HEK293 (cell line): Measurements from ENCODE around the gene PPP5C.
A peak's percentile ranks its signal among the peaks of the same experiment; 100 is the strongest.

Source experiments
- CTCF ChIA-PET: fragments of 350-600 bp; formaldehyde crosslinking; extraction: SDS; loops from one replicate; lab custom pipeline; 2021; ENCODE audit warnings: antibody characterized with exemption; lab: Yijun Ruan, JAX
- POLR2A ChIA-PET: fragments of 300-600 bp; formaldehyde crosslinking; extraction: SDS; loops from one replicate; lab custom pipeline; 2020; ENCODE audit warnings: antibody characterized with exemption, inconsistent platforms; lab: Yijun Ruan, JAX
- H3K27ac ChIP-seq: fragments of 200-500 bp; sonication (Bioruptor generic); 2 replicates; pipeline ENCODE4 v1.5.1; 2014; ENCODE audit warnings: low read depth, low read length, control low read depth, inconsistent platforms; ENCODE audit errors: extremely low read depth
- H3K36me3 ChIP-seq, 2 experiments: fragments of 200-500 bp in 1 of 2; sonication (Bioruptor generic) in 1 of 2; 1 replicate in 1 of 2; 2 replicates in 1 of 2; pipeline ENCODE4 v1.5.1; 2014 to 2017; ENCODE audit warnings: inconsistent platforms in 2 of 2, low read length in 2 of 2; ENCODE audit not compliant: control insufficient read depth in 2 of 2, insufficient read depth in 1 of 2
- H3K4me1 ChIP-seq: fragments of 200-500 bp; sonication (Bioruptor generic); 2 replicates; pipeline ENCODE4 v1.5.1; 2014; ENCODE audit warnings: mild to moderate bottlenecking, low read length, inconsistent platforms; ENCODE audit not compliant: control insufficient read depth, insufficient read depth
- H3K4me3 ChIP-seq: 2 replicates; pipeline ENCODE4 v1.5.1; 2011; ENCODE audit warnings: low read depth, mild to moderate bottlenecking, control low read depth, low read length, moderate library complexity
- H3K9me3 ChIP-seq: fragments of 200-500 bp; sonication (Bioruptor generic); 2 replicates; pipeline ENCODE4 v1.5.1; 2014; ENCODE audit warnings: low read depth, low read length, inconsistent platforms; ENCODE audit not compliant: control insufficient read depth, insufficient read depth
- CTCF ChIP-seq: fragments of 450-650 bp; formaldehyde crosslinking; IDR thresholded peaks from 2 replicates; pipeline ENCODE4 v1.5.1; 2016; ENCODE audit warnings: missing biosample characterization, missing genetic modification characterization
- GLI4 ChIP-seq: fragments of 450-650 bp; formaldehyde crosslinking; IDR thresholded peaks from 2 replicates; pipeline ENCODE4 v1.5.1; 2016; ENCODE audit warnings: missing biosample characterization, missing genetic modification characterization
- MYNN ChIP-seq: fragments of 450-650 bp; formaldehyde crosslinking; IDR thresholded peaks from 2 replicates; pipeline ENCODE4 v1.5.1; 2016; ENCODE audit warnings: missing biosample characterization, missing genetic modification characterization, borderline replicate concordance
- RBAK ChIP-seq: fragments of 450-650 bp; formaldehyde crosslinking; IDR thresholded peaks from 2 replicates; pipeline ENCODE4 v1.5.1; 2016; ENCODE audit warnings: missing biosample characterization, missing genetic modification characterization
- SALL2 ChIP-seq: fragments of 450-650 bp; formaldehyde crosslinking; IDR thresholded peaks from 2 replicates; pipeline ENCODE4 v1.5.0; 2017; ENCODE audit warnings: missing biosample characterization, mild to moderate bottlenecking, missing genetic modification characterization, borderline replicate concordance
- SP2 ChIP-seq: fragments of 450-650 bp; formaldehyde crosslinking; IDR thresholded peaks from 2 replicates; pipeline ENCODE4 v1.5.1; 2016; ENCODE audit warnings: missing biosample characterization, missing genetic modification characterization
- ZBTB17 ChIP-seq: fragments of 450-650 bp; formaldehyde crosslinking; IDR thresholded peaks from 2 replicates; pipeline ENCODE4 v1.5.1; 2016; ENCODE audit warnings: missing biosample characterization, missing genetic modification characterization
- ZBTB21 ChIP-seq: fragments of 450-650 bp; formaldehyde crosslinking; IDR thresholded peaks from 2 replicates; pipeline ENCODE4 v1.5.1; 2017; ENCODE audit warnings: missing biosample characterization, missing genetic modification characterization
- ZBTB44 ChIP-seq: fragments of 450-650 bp; IDR thresholded peaks from 2 replicates; pipeline ENCODE4 v1.5.1; 2018; ENCODE audit warnings: missing biosample characterization, mild to moderate bottlenecking, missing genetic modification characterization
- ZNF112 ChIP-seq: fragments of 450-650 bp; formaldehyde crosslinking; IDR thresholded peaks from 2 replicates; pipeline ENCODE4 v1.5.0; 2017; ENCODE audit warnings: missing biosample characterization, missing genetic modification characterization
- ZNF132 ChIP-seq: fragments of 450-650 bp; formaldehyde crosslinking; IDR thresholded peaks from 2 replicates; pipeline ENCODE4 v1.5.1; 2017; ENCODE audit warnings: missing biosample characterization, missing genetic modification characterization, borderline replicate concordance
- ZNF138 ChIP-seq: fragments of 450-650 bp; formaldehyde crosslinking; IDR thresholded peaks from 2 replicates; pipeline ENCODE4 v1.5.1; 2016; ENCODE audit warnings: missing biosample characterization, missing genetic modification characterization, borderline replicate concordance
- ZNF202 ChIP-seq: fragments of 450-650 bp; formaldehyde crosslinking; IDR thresholded peaks from 2 replicates; pipeline ENCODE4 v1.5.1; 2016; ENCODE audit warnings: missing biosample characterization, missing genetic modification characterization, borderline replicate concordance
- ZNF248 ChIP-seq: fragments of 450-650 bp; formaldehyde crosslinking; IDR thresholded peaks from 2 replicates; pipeline ENCODE4 v1.5.1; 2017; ENCODE audit warnings: missing biosample characterization, missing genetic modification characterization
- ZNF274 ChIP-seq, 2 experiments: fragments of 200-500 bp in 1 of 2; fragments of 450-650 bp in 1 of 2; sonication (Bioruptor generic) in 1 of 2; formaldehyde crosslinking in 1 of 2; IDR thresholded peaks; 2 replicates each; pipeline versions ENCODE4 v1.5.1 to v1.6.1; 2014 to 2016; ENCODE audit warnings: borderline replicate concordance in 1 of 2, inconsistent platforms in 1 of 2, low read length in 1 of 2, missing biosample characterization in 1 of 2, missing genetic modification characterization in 1 of 2
- ZNF311 ChIP-seq: fragments of 450-650 bp; formaldehyde crosslinking; IDR thresholded peaks from 2 replicates; pipeline ENCODE4 v1.5.1; 2017; ENCODE audit warnings: missing biosample characterization, missing genetic modification characterization, borderline replicate concordance
- ZNF366 ChIP-seq: fragments of 450-650 bp; formaldehyde crosslinking; conservative IDR thresholded peaks from 2 replicates; pipeline ENCODE4 v1.5.1; 2016; ENCODE audit warnings: missing biosample characterization, missing genetic modification characterization
- ZNF521 ChIP-seq: fragments of 450-650 bp; formaldehyde crosslinking; IDR thresholded peaks from 2 replicates; pipeline ENCODE4 v1.5.1; 2017; ENCODE audit warnings: missing biosample characterization, mild to moderate bottlenecking, missing genetic modification characterization
- ZNF544 ChIP-seq: fragments of 450-650 bp; formaldehyde crosslinking; IDR thresholded peaks from 2 replicates; pipeline ENCODE4 v1.5.0; 2017; ENCODE audit warnings: missing biosample characterization, missing genetic modification characterization
- ZNF623 ChIP-seq: fragments of 450-650 bp; formaldehyde crosslinking; IDR thresholded peaks from 2 replicates; pipeline ENCODE4 v1.5.1; 2016; ENCODE audit warnings: missing biosample characterization, missing genetic modification characterization
- ZNF677 ChIP-seq: fragments of 450-650 bp; IDR thresholded peaks from 2 replicates; pipeline ENCODE4 v1.5.0; 2018; ENCODE audit warnings: missing biosample characterization, mild to moderate bottlenecking, missing genetic modification characterization, moderate library complexity
- ZNF747 ChIP-seq: fragments of 450-650 bp; formaldehyde crosslinking; IDR thresholded peaks from 2 replicates; pipeline ENCODE4 v1.5.1; 2016; ENCODE audit warnings: missing biosample characterization, missing genetic modification characterization
- ZNF777 ChIP-seq: fragments of 450-650 bp; formaldehyde crosslinking; IDR thresholded peaks from 2 replicates; pipeline ENCODE4 v1.5.1; 2017; ENCODE audit warnings: missing biosample characterization, missing genetic modification characterization, borderline replicate concordance
- TF ChIP-seq, protein P1 (sequence below): fragments of 450-650 bp; IDR thresholded peaks from 2 replicates; pipeline ENCODE4 v1.5.1; 2018; ENCODE audit warnings: missing biosample characterization, missing genetic modification characterization
- TF ChIP-seq, protein P2 (sequence below): sonication (generic); formaldehyde crosslinking; IDR thresholded peaks from 2 replicates; pipeline ENCODE4 v1.8.1; 2022; ENCODE audit warnings: mild to moderate bottlenecking, moderate library complexity, missing genetic modification reagents

Gene PPP5C

GRCh38 chr19:46330319-46330918 lies 16.5 kb upstream of the PPP5C start:
- CTCF ChIA-PET = interaction anchor here (2.7 kb wide), 1 partner anchor 16 kb away, joined by 9 read pairs; the partner anchor contains the start of gene PPP5C
- Histone ChIP-seq H3K36me3 (no peaks in the 10 kb centered on the region; a peak in 1 of 3 replicates), H3K27ac (no peak overlapping the region), H3K4me1 (no peaks in the 10 kb centered on the region), H3K9me3 (no peaks in the 10 kb centered on the region; the same call in 1 of the 2 replicates), H3K4me3 (no peak overlapping the region)
- TF ChIP-seq ZNF366 (tag by site-specific recombination) (peak; percentile 98), ZBTB44 (tag by site-specific recombination) (no peak), ZNF777 (tag by site-specific recombination) (0 out of 2 replicates have a peak, but pooled peaks have one; percentile 23), ZNF248 (tag by site-specific recombination) (0 out of 2 replicates have a peak, but pooled peaks have one; percentile 9), SP2 (tag by site-specific recombination) (no peak), GLI4 (tag by site-specific recombination) (no peak), ZNF544 (tag by site-specific recombination) (0 out of 2 replicates have a peak, but pooled peaks have one; percentile 9), ZNF747 (peak; percentile 17; the same call in 1 of the 2 replicates), ZNF274 (IDR thresholded peaks at IDR 0.05; ENCODE audit: low read length) (no peak), ZNF274 (tag by site-specific recombination; IDR thresholded peaks at IDR 0.05; ENCODE audit: borderline replicate concordance) (0 out of 2 replicates have a peak, but pooled peaks have one; percentile 38), ZBTB17 (peak; percentile 100), ZNF311 (tag by site-specific recombination) (0 out of 2 replicates have a peak, but pooled peaks have one; percentile 14), ZNF112 (tag by site-specific recombination) (peak; percentile 35; the same call in 1 of the 2 replicates)
- POLR2A ChIA-PET = no interaction called here

DNA sequence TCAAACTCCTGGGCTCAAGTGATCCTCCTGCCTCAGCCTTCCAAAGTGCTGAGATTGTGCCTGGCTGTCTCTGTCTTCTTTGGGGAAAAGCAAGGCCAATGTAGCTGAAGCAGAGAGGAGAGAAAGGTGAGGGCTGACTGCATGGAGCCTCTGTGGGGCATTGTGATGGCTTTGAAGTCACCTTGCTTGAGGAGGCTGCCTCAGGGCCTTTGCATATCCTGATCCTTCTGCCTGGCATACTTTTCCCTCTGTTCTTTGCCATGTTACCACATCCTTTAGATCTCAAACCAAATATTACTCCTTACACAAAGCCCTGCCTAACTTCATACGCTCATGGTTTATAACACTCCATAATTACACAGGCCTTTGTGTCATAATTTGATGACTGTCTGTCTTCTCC lies 9.4 kb upstream of the PPP5C start:
- H3K4me3 ChIP-seq = no peak overlapping the region
- TF ChIP-seq ZNF623 (tag by site-specific recombination) = peak; percentile 92
- no peak for TF ChIP-seq ZNF138
- CTCF ChIA-PET = interaction anchor here (0.5 to 1.1 kb wide), 3 partner anchors 9 to 66 kb away, joined by 3 to 4 read pairs (median 4); partner anchors contain the start of gene PPP5C
- no peaks in the 10 kb centered on the region; a peak in 1 of 3 replicates for H3K36me3 ChIP-seq
- no peaks in the 10 kb centered on the region for H3K4me1 ChIP-seq
- no peaks in the 10 kb centered on the region for H3K9me3 ChIP-seq
- H3K27ac ChIP-seq = no peak overlapping the region
- POLR2A ChIA-PET = no interaction called here

- ChIA-PET CTCF (no interaction called here), POLR2A (no interaction called here)
- Histone ChIP-seq H3K4me3 (no peak overlapping the region), H3K27ac (no peak overlapping the region), H3K4me1 (no peaks in the 10 kb centered on the region), H3K36me3 (no peaks in the 10 kb centered on the region; a peak in 1 of 3 replicates), H3K9me3 (no peaks in the 10 kb centered on the region)
- TF ChIP-seq ZNF202 (tag by site-specific recombination) (no peak), SALL2 (no peak), ZNF521 (tag by site-specific recombination) (no peak), RBAK (tag by site-specific recombination) (no peak), ZNF677 (tag by site-specific recombination) (no peak), ZNF274 (IDR thresholded peaks at IDR 0.05; ENCODE audit: low read length) (no peak), ZNF274 (tag by site-specific recombination; IDR thresholded peaks at IDR 0.05; ENCODE audit: borderline replicate concordance) (no peak), ZBTB21 (tag by site-specific recombination) (no peak), CTCF (tag by site-specific recombination) (no peak), ZNF132 (tag by site-specific recombination) (no peak), MYNN (no peak)
- TF ChIP-seq, protein P1, sequence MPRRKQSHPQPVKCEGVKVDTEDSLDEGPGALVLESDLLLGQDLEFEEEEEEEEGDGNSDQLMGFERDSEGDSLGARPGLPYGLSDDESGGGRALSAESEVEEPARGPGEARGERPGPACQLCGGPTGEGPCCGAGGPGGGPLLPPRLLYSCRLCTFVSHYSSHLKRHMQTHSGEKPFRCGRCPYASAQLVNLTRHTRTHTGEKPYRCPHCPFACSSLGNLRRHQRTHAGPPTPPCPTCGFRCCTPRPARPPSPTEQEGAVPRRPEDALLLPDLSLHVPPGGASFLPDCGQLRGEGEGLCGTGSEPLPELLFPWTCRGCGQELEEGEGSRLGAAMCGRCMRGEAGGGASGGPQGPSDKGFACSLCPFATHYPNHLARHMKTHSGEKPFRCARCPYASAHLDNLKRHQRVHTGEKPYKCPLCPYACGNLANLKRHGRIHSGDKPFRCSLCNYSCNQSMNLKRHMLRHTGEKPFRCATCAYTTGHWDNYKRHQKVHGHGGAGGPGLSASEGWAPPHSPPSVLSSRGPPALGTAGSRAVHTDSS (tag by site-specific recombination) = no peak
- TF ChIP-seq, protein P2, sequence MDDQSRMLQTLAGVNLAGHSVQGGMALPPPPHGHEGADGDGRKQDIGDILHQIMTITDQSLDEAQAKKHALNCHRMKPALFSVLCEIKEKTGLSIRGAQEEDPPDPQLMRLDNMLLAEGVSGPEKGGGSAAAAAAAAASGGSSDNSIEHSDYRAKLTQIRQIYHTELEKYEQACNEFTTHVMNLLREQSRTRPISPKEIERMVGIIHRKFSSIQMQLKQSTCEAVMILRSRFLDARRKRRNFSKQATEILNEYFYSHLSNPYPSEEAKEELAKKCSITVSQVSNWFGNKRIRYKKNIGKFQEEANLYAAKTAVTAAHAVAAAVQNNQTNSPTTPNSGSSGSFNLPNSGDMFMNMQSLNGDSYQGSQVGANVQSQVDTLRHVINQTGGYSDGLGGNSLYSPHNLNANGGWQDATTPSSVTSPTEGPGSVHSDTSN (CRISPR knock-in tag) = no peak
These were observed 7.4 kb upstream of the PPP5C start for GRCh38 chr19:46339446-46339845.
